HG03354 (cell line): ENCODE results near the gene DNAAF6.

ENCODE experiments used
- ATAC-seq: cut with Tn5 transposase; IDR thresholded peaks from one replicate; pipeline ENCODE4 v1.9.1; 2021; ENCODE audit warnings: mild to moderate bottlenecking; ENCODE audit not compliant: unreplicated experiment, poor library complexity, severe bottlenecking

DNAAF6 gene

GRCh38 chrX:107288676-107289075 is 82.3 kb downstream of the DNAAF6 start:
- ATAC-seq: no peak

- ATAC-seq: no peak
These were observed 83.6 kb downstream of the DNAAF6 start for GRCh38 chrX:107290019-107290418.

- ATAC-seq: no peak
These were observed 86.6 kb downstream of the DNAAF6 start for GRCh38 chrX:107293056-107293455.
